HepG2 (cell line): ENCODE measurements around the gene ACTN1. TPM values are rescaled to one million over a fixed set of nuclear protein-coding genes. Genes with fewer than 3 reads are reported as not detected.

Experiments
- ATAC-seq: fragments of 200-7000 bp; cut with Tn5 transposase; 3 replicates; pipeline ENCODE4 v1.9.1; 2020; ENCODE audit warnings: mild to moderate bottlenecking, moderate library complexity
- BruUV-seq: library from RNA; stranded (reverse); fragments of 400-500 nt; replicated peaks from 2 replicates; lab custom pipeline; 2021; lab: Mats Ljungman, UMichigan
- CTCF ChIA-PET: fragments of 300-600 bp; formaldehyde crosslinking; extraction: SDS; loops from one replicate; lab custom pipeline; 2021; ENCODE audit warnings: low total read pairs, inconsistent platforms, low intra/inter-chr PET ratio; lab: Yijun Ruan, JAX
- POLR2A ChIA-PET: fragments of 350-600 bp; sonication (Branson Sonifier 250); formaldehyde crosslinking; loops from one replicate; lab custom pipeline; 2020; ENCODE audit warnings: antibody characterized with exemption, inconsistent platforms; lab: Yijun Ruan, JAX
- DNase-seq: peaks from one replicate; pipeline ENCODE4 v3.0.0-alpha.2; 2015; ENCODE audit warnings: low spot score
- FAIRE-seq: peaks from 3 replicates; lab custom pipeline; 2011; peaks lifted over from hg19 to GRCh38; lab: Jason Lieb, UNC
- H2AFZ ChIP-seq: one replicate; pipeline ENCODE4 v1.6.1; 2011; ENCODE audit warnings: low read length, inconsistent platforms
- H3K27ac ChIP-seq: fragments of 300-600 bp; 3 replicates; pipeline ENCODE4 v1.8.0; 2011; ENCODE audit warnings: mixed run types, mild to moderate bottlenecking, mixed read lengths, low read length, inconsistent platforms; ENCODE audit not compliant: insufficient read depth; ENCODE audit errors: extremely low read length
- H3K27me3 ChIP-seq, 2 experiments: fragments of 200-600 bp in 1 of 2; 2 replicates in 1 of 2; 3 replicates in 1 of 2; pipeline versions ENCODE4 v1.6.0 to v1.8.0; 2011; ENCODE audit warnings: low read length in 2 of 2, mild to moderate bottlenecking in 2 of 2, moderate library complexity in 2 of 2, inconsistent platforms in 1 of 2; ENCODE audit not compliant: insufficient read depth in 2 of 2, control insufficient read depth in 1 of 2
- H3K36me3 ChIP-seq, 2 experiments: fragments of 200-600 bp in 1 of 2; replicated peaks in 1 of 2; 2 replicates in 1 of 2; 3 replicates in 1 of 2; pipeline versions ENCODE4 v1.5.1 to v1.8.0; 2011; ENCODE audit warnings: low read length in 2 of 2, inconsistent platforms in 1 of 2; ENCODE audit not compliant: insufficient read depth in 2 of 2, control insufficient read depth in 1 of 2
- H3K4me1 ChIP-seq: 2 replicates; pipeline ENCODE4 v1.5.1; 2012; ENCODE audit warnings: low read length, inconsistent platforms; ENCODE audit not compliant: insufficient read depth
- H3K4me2 ChIP-seq: 2 replicates; pipeline ENCODE4 v1.6.0; 2011; ENCODE audit warnings: low read depth, low read length, inconsistent platforms
- H3K4me3 ChIP-seq, 3 experiments: fragments of 200-600 bp in 1 of 3; sonication (generic), shearing (Covaris generic) in 1 of 3; replicated peaks in 1 of 3; 2 replicates each; pipeline ENCODE4 v1.5.1; 2011 to 2016; ENCODE audit warnings: low read length in 3 of 3, inconsistent platforms in 2 of 3, low read depth in 2 of 3, mild to moderate bottlenecking in 2 of 3, control low read depth in 1 of 3, mixed read lengths in 1 of 3; ENCODE audit not compliant: insufficient read depth in 1 of 3
- H3K79me2 ChIP-seq: one replicate; pipeline ENCODE4 v1.6.1; 2011; ENCODE audit warnings: low read length, inconsistent platforms; ENCODE audit not compliant: insufficient read depth
- H3K9ac ChIP-seq: 2 replicates; pipeline ENCODE4 v1.6.0; 2011; ENCODE audit warnings: mild to moderate bottlenecking, low read depth, low read length, inconsistent platforms; ENCODE audit not compliant: insufficient read depth
- H3K9me3 ChIP-seq: 2 replicates; pipeline ENCODE4 v1.5.1; 2012; ENCODE audit warnings: mild to moderate bottlenecking, low read length
- H4K20me1 ChIP-seq: 2 replicates; pipeline ENCODE4 v1.6.0; 2011; ENCODE audit warnings: inconsistent platforms, mild to moderate bottlenecking, low read length, moderate library complexity; ENCODE audit not compliant: insufficient read depth
- ARNTL ChIP-seq: sonication (generic); formaldehyde crosslinking; IDR thresholded peaks from 2 replicates; pipeline ENCODE4 v1.4.0; 2020; ENCODE audit warnings: mild to moderate bottlenecking, missing genetic modification reagents
- HNRNPL ChIP-seq: fragments of 200-400 bp; formaldehyde crosslinking; IDR thresholded peaks from 2 replicates; pipeline ENCODE4 v1.6.1; 2017; ENCODE audit warnings: mild to moderate bottlenecking, low read depth, low read length
- JARID2 ChIP-seq: sonication (generic); formaldehyde crosslinking; IDR thresholded peaks from 2 replicates; pipeline ENCODE4 v1.8.1; 2023; ENCODE audit warnings: missing genetic modification reagents, inconsistent platforms; ENCODE audit not compliant: insufficient replicate concordance
- MYC ChIP-seq: sonication (generic); formaldehyde crosslinking; IDR thresholded peaks from 2 replicates; pipeline ENCODE4 v1.9.0; 2021; ENCODE audit warnings: missing genetic modification reagents, borderline replicate concordance
- NAIF1 ChIP-seq: sonication (generic); formaldehyde crosslinking; IDR thresholded peaks from 2 replicates; pipeline ENCODE4 v1.5.0; 2020; ENCODE audit warnings: mild to moderate bottlenecking, missing genetic modification reagents, borderline replicate concordance
- NFE2L2 ChIP-seq: fragments of 150-350 bp; IDR thresholded peaks from 2 replicates; pipeline ENCODE4 v1.6.1; 2014; ENCODE audit warnings: low read length
- RBAK ChIP-seq: sonication (generic); formaldehyde crosslinking; IDR thresholded peaks from 2 replicates; pipeline ENCODE4 v1.5.1; 2020; ENCODE audit warnings: mild to moderate bottlenecking, missing genetic modification reagents
- SAFB2 ChIP-seq: sonication (generic); formaldehyde crosslinking; IDR thresholded peaks from 2 replicates; pipeline ENCODE4 v1.5.1; 2020; ENCODE audit warnings: missing genetic modification reagents, low read depth, mild to moderate bottlenecking, borderline replicate concordance
- SALL1 ChIP-seq: sonication (generic); formaldehyde crosslinking; IDR thresholded peaks from 2 replicates; pipeline ENCODE4 v1.8.0; 2022; ENCODE audit warnings: mild to moderate bottlenecking, missing genetic modification reagents
- SNAPC2 ChIP-seq: sonication (generic); formaldehyde crosslinking; IDR thresholded peaks from 2 replicates; pipeline ENCODE4 v1.8.1; 2022; ENCODE audit warnings: mild to moderate bottlenecking, missing genetic modification reagents
- SOX5 ChIP-seq: IDR thresholded peaks from 2 replicates; pipeline ENCODE4 v1.6.1; 2016; ENCODE audit warnings: borderline replicate concordance
- SP140L ChIP-seq: sonication (generic); formaldehyde crosslinking; IDR thresholded peaks from 2 replicates; pipeline ENCODE4 v1.4.0; 2020; ENCODE audit warnings: missing genetic modification reagents, borderline replicate concordance
- TAF1 ChIP-seq: sonication (generic); formaldehyde crosslinking; IDR thresholded peaks from 2 replicates; pipeline ENCODE4 v1.4.0; 2020; ENCODE audit warnings: missing genetic modification reagents
- THAP11 ChIP-seq: IDR thresholded peaks from 2 replicates; pipeline ENCODE4 v1.6.1; 2016; ENCODE audit warnings: missing biosample characterization, missing genetic modification reagents
- TSC22D2 ChIP-seq: sonication (generic); formaldehyde crosslinking; IDR thresholded peaks from 2 replicates; pipeline ENCODE4 v1.5.1; 2020; ENCODE audit warnings: missing genetic modification reagents, mild to moderate bottlenecking, borderline replicate concordance
- U2AF2 ChIP-seq: fragments of 200-400 bp; formaldehyde crosslinking; IDR thresholded peaks from 2 replicates; pipeline ENCODE4 v1.6.1; 2017; ENCODE audit warnings: low read depth, mild to moderate bottlenecking, low read length
- ZFX ChIP-seq: sonication (generic); formaldehyde crosslinking; IDR thresholded peaks from 2 replicates; pipeline ENCODE4 v1.4.0; 2020; ENCODE audit warnings: mild to moderate bottlenecking, low read depth, missing genetic modification reagents, moderate library complexity
- ZNF17 ChIP-seq: sonication (generic); formaldehyde crosslinking; IDR thresholded peaks from 2 replicates; pipeline ENCODE4 v1.5.0; 2020; ENCODE audit warnings: mild to moderate bottlenecking, missing genetic modification reagents
- ZNF343 ChIP-seq: sonication (generic); formaldehyde crosslinking; IDR thresholded peaks from 2 replicates; pipeline ENCODE4 v1.4.0; 2020; ENCODE audit warnings: mild to moderate bottlenecking, missing genetic modification reagents
- ZNF644 ChIP-seq: IDR thresholded peaks from 2 replicates; pipeline ENCODE4 v1.6.1; 2016; ENCODE audit warnings: low read depth
- ZNF776 ChIP-seq: sonication (generic); formaldehyde crosslinking; IDR thresholded peaks from 2 replicates; pipeline ENCODE4 v1.4.0; 2020; ENCODE audit warnings: mild to moderate bottlenecking, missing genetic modification reagents
- ZNF850 ChIP-seq: sonication (generic); formaldehyde crosslinking; conservative IDR thresholded peaks from 2 replicates; pipeline ENCODE4 v1.9.0; 2021; ENCODE audit warnings: mild to moderate bottlenecking, missing genetic modification reagents
- WGBS: methylation state at CpG from one replicate; pipeline ENCODE4 v1.1.6; 2017; ENCODE audit warnings: low lambda C conversion rate; 5-methylcytosine and 5-hydroxymethylcytosine counted together
- in situ Hi-C: cut with HindIII; loops from 2 replicates; pipeline ENCODE4 v1.10.0; 2017; ENCODE audit warnings: low pct_unique_long_range_greater_than_20kb; ENCODE audit not compliant: extremely low pct_ligation_motif_present
- intact Hi-C: fragments of 100-400 bp; cut with micrococcal nuclease; formaldehyde crosslinking; loops from one replicate; pipeline ENCODE4 v1.10.0; 2022; ENCODE audit not compliant: unreplicated experiment
- polyA plus RNA-seq, 8 experiments: library from polyadenylated mRNA; depleted of rRNA in 3 of 8; stranded (reverse) in 7 of 8; unstranded in 1 of 8; fragments of >200 nt; fragmentation: Illumina TruSeq in 4 of 8; extraction: Trizol in 4 of 8; gene quantifications; 2 replicates each; pipeline versions ENCODE4 v1.2.1 to v1.2.3, GENCODE V29; 2011 to 2016; ENCODE audit warnings: low read depth in 4 of 8, missing spikeins in 1 of 8, mixed read lengths in 1 of 8; ENCODE audit not compliant: insufficient read depth in 1 of 8
- total RNA-seq, 5 experiments: library from RNA; depleted of rRNA; stranded (reverse); fragments of >200 nt; fragmentation: Illumina TruSeq; extraction: Trizol; gene quantifications; 2 replicates each; pipeline ENCODE4 v1.2.3, GENCODE V29; 2016; ENCODE audit warnings: low read depth in 1 of 5
- TF ChIP-seq, protein P1 (sequence below): sonication (generic); formaldehyde crosslinking; IDR thresholded peaks from 2 replicates; pipeline ENCODE4 v1.4.0; 2020; ENCODE audit warnings: missing genetic modification reagents
- TF ChIP-seq, protein P2 (sequence below): sonication (generic); formaldehyde crosslinking; IDR thresholded peaks from 2 replicates; pipeline ENCODE4 v1.5.0; 2020; ENCODE audit warnings: mild to moderate bottlenecking, missing genetic modification reagents, moderate library complexity

Gene ACTN1
- total and polyA plus RNA-seq, 2 of the 13 experiments (the other 11 are each of a cell fraction or from before 2014, with no cell fraction given) = 58.6 to 162 TPM

DNA sequence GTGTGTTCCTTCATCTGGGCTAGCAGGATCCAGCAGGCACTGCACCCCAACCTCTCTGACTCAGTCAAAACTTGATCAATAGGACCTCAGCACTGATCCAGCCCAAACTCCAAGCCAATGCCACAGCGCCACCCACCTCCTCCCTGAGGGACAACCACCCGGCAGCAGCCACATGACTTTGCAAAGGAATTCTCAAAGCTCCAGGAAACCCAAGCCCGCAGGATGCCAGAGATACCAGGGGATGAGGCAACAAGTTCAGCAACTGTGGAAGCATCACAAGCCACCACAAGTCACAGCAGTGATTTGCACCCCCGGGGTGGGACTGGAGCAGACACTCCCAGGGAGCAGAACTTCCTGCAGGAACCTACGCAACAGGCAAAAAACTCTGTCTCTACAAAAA, 37.3 kb downstream of the ACTN1 start:
- WGBS = 50% methylated on average over 2 of the region's 5 CpGs
- Histone ChIP-seq H3K36me3 (peaks cover 12 to 21% of the 10 kb centered on the region in 2 experiments; a peak in 4 of 5 replicates), H3K9ac (no peak overlapping the region), H3K4me3 (no peak overlapping the region), H3K4me2 (no peak overlapping the region), H2AFZ (no peak overlapping the region), H3K79me2 (peaks cover 90% of the 10 kb centered on the region), H3K9me3 (no peaks in the 10 kb centered on the region), H3K4me1 (peaks cover 96% of the 10 kb centered on the region), H3K27ac (peak overlapping the region; percentile 27), H4K20me1 (peaks cover 31% of the 10 kb centered on the region), H3K27me3 (no peaks in the 10 kb centered on the region)
- ChIA-PET POLR2A (interaction anchor here (1.0 to 2.2 kb wide), 3 partner anchors 13 to 38 kb away, joined by 3 to 6 read pairs (median 5); partner anchors contain the start of gene ACTN1), CTCF (interaction anchor here (2.9 kb wide), 1 partner anchor 30 kb away, joined by 13 read pairs; no protein-coding TSS in a partner anchor)
- DNase-seq (peak; percentile 88), FAIRE-seq (no peak), ATAC-seq (peak; percentile 29)
- in situ Hi-C loops (loop anchor here (5.0 kb wide), 1 partner anchor 35 kb away; the partner anchor contains the start of gene ACTN1), intact Hi-C loops (no loop called here)
- BruUV-seq = no TSS peak
- 0 out of 2 replicates have a peak, but pooled peaks have one; percentile 7 for TF ChIP-seq NFE2L2
- TF ChIP-seq SNAPC2 = no peak
- TF ChIP-seq SAFB2 (CRISPR knock-in tag) = no peak
- TF ChIP-seq SP140L (CRISPR knock-in tag) = no peak
- TF ChIP-seq ARNTL (CRISPR knock-in tag) = no peak
- no peak for TF ChIP-seq ZFX (CRISPR knock-in tag)
- no peak for TF ChIP-seq ZNF644
- TF ChIP-seq TSC22D2 = no peak
- TF ChIP-seq U2AF2 = no peak
- TF ChIP-seq MYC = no peak
- TF ChIP-seq, protein P1, sequence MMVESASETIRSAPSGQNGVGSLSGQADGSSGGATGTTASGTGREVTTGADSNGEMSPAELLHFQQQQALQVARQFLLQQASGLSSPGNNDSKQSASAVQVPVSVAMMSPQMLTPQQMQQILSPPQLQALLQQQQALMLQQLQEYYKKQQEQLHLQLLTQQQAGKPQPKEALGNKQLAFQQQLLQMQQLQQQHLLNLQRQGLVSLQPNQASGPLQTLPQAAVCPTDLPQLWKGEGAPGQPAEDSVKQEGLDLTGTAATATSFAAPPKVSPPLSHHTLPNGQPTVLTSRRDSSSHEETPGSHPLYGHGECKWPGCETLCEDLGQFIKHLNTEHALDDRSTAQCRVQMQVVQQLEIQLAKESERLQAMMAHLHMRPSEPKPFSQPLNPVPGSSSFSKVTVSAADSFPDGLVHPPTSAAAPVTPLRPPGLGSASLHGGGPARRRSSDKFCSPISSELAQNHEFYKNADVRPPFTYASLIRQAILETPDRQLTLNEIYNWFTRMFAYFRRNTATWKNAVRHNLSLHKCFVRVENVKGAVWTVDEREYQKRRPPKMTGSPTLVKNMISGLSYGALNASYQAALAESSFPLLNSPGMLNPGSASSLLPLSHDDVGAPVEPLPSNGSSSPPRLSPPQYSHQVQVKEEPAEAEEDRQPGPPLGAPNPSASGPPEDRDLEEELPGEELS (CRISPR knock-in tag) = no peak
- no peak; the same call in 1 of the 2 replicates for TF ChIP-seq SOX5
- TF ChIP-seq, protein P2, sequence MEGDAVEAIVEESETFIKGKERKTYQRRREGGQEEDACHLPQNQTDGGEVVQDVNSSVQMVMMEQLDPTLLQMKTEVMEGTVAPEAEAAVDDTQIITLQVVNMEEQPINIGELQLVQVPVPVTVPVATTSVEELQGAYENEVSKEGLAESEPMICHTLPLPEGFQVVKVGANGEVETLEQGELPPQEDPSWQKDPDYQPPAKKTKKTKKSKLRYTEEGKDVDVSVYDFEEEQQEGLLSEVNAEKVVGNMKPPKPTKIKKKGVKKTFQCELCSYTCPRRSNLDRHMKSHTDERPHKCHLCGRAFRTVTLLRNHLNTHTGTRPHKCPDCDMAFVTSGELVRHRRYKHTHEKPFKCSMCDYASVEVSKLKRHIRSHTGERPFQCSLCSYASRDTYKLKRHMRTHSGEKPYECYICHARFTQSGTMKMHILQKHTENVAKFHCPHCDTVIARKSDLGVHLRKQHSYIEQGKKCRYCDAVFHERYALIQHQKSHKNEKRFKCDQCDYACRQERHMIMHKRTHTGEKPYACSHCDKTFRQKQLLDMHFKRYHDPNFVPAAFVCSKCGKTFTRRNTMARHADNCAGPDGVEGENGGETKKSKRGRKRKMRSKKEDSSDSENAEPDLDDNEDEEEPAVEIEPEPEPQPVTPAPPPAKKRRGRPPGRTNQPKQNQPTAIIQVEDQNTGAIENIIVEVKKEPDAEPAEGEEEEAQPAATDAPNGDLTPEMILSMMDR = peak; percentile 76
- no peak for TF ChIP-seq ZNF850 (CRISPR knock-in tag)
- TF ChIP-seq THAP11 (CRISPR knock-in tag) = 0 out of 2 replicates have a peak, but pooled peaks have one; percentile 18
- no peak for TF ChIP-seq ZNF17 (CRISPR knock-in tag)
- 0 out of 2 replicates have a peak, but pooled peaks have one; percentile 14 for TF ChIP-seq SALL1 (CRISPR knock-in tag)
- TF ChIP-seq ZNF343 (CRISPR knock-in tag) = no peak
- no peak for TF ChIP-seq NAIF1 (CRISPR knock-in tag)
- TF ChIP-seq ZNF776 = no peak
- TF ChIP-seq RBAK (CRISPR knock-in tag) = no peak
- no peak for TF ChIP-seq TAF1 (CRISPR knock-in tag)
- TF ChIP-seq JARID2 = no peak
- TF ChIP-seq HNRNPL = no peak
